ENCODE measurements around the gene CACNB4. TPM values are rescaled to one million over a fixed set of nuclear protein-coding genes. Genes with fewer than 3 reads are reported as not detected.

The CACNB4 gene
- total and polyA plus RNA-seq, 9 of the 15 experiments (the other 6 are each of a cell fraction or from before 2014, with no cell fraction given): 0.01 to 0.20 (median 0.04) TPM; not detected in 1

- TF ChIP-seq ZBTB40 (IDR thresholded peaks at IDR 0.05) (no peak), ZBTB40 (CRISPR knock-in tag; IDR thresholded peaks at IDR 0.05) (no peak), AFF1 (IDR thresholded peaks at IDR 0.05; ENCODE audit: low read depth in 1 of 2, partially characterized antibody in 2 of 2) (no peak), POLR3A (IDR thresholded peaks at IDR 0.05; ENCODE audit: borderline replicate concordance, extremely low read depth, insufficient read depth, insufficient read length) (no peak), ARID3B (CRISPR knock-in tag; IDR thresholded peaks at IDR 0.05; ENCODE audit: borderline replicate concordance) (no peak), ZNF23 (CRISPR knock-in tag; IDR thresholded peaks at IDR 0.05) (0 out of 2 replicates have a peak, but pooled peaks have one; percentile 38), GTF2B (IDR thresholded peaks at IDR 0.05; ENCODE audit: extremely low read depth, insufficient read length) (no peak), ESRRA (IDR thresholded peaks at IDR 0.05; ENCODE audit: borderline replicate concordance, low read depth) (no peak)
Observed at GRCh38 chr2:151789055-151789834, 309.6 kb downstream of the CACNB4 start (continued).

Data from K562 (cell line).